Measurements from ENCODE around the gene TLE6.

GRCh38 chr19:2988568-2988967, 11.2 kb downstream of the TLE6 start:
- TF ChIP-seq CTCF (IDR thresholded peaks at IDR 0.05) = no peak
- TF ChIP-seq POLR2A (IDR thresholded peaks at IDR 0.05) = no peak

Data from lower leg skin (tissue), 3 donors.